ENCODE measurements around the gene TTC24.
"Not testable (repeated sequence)": the region's sequence is repeated elsewhere in the genome, so short reads cannot be mapped to it uniquely, and the experiment has no call there.

TTC24 gene

DNA sequence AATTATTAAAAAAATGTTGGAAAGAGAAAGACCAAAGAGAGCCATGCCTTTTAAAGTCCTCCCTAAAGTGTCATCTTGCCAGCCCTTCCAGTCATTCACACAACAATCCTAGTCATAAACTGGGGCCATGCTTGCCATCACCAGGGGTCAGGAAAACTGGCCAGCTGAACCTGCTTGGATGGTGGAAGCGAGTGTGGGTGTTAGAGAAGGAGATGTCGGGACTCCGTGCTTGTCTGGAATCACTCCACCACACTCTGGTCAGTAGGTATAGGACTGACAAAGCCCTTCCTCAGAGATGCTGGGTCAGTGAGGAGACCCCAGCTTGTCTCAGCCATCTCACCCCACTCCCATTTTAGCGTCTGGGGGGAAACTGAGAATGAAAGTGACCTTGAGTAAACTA, 36.4 kb downstream of the TTC24 start:
- DNase-seq, result no peak

DNA sequence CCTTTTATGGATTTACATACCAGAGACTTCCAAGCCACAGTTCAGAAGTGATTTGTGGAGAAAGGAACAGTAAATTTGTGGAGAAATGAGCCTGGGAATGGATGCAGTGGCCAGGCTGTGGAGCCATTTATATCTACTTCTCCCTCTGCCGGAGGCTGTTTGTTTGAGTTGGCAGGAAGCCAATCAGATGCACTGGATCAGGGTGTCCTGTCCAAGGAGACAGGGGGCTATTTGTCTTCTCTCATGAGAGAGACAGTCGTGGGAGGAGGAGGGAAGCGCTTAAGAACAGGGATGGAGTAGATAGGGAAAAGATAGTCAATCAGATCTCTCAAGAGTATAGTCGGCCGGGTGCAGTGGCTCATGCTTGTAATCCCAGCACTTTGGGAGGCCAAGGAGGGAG, 36.9 kb downstream of the TTC24 start:
- DNase-seq, result no peak

DNA sequence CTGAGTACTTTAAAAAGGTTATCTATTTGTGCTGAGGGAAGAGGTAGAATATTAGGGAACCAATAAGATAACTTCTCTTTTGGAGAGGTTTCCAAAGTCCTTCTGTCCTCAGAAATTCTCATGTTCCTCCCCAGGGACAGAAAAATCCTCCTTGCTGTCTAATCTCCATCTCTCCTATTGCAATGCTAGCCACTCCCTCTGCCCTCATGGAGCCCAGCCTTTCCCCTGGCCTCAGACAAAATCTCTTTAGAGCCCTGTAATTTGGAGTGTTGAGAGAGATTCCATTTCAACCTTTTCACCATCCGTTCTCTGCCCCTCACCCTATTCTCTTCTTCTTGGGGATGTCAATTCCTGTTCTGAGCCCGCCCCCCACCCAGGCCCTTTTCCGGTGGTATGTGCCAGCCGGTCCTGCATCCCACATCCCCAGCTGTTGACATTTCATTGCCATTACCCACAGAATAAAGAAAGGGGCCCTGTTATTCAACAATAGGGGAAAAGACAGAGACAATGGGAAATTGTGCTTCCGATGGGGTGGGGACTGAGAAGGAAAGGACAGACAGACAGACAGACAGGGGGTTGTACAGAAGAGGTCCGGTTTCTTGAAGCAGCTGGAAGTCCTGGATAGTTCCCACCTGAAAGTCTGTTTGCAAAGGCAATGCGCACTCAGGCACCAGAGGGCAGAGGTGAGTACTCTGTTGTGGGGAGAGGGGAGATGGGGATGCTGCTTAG, 39.5 kb downstream of the TTC24 start, which contains the start of gene HAPLN2:
Gene HAPLN2, plus strand, starts transcription at position 563 of the 729 bp plus-strand sequence. CDS start 4,076 bp downstream, outside the sequence.
- peak in 1 of 4 experiments; percentile 17 for DNase-seq

DNA sequence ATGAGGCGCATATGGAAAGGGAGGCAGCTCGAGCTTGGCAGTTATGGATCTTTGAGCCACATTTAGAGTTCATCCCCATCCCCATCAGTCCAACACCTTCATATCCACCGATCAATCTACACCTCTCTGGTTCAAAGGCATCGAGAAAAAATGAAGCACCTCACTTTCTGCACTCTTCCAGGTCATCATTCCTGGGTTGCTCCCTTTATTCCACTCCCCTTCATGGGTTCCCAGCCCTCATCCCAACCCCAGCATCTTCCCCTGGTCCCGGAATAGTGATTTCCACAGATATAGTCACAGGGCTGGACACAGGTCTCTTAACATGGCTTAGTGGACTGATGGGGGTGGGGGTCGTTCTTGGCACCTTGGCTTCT, 40.0 kb downstream of the TTC24 start:
- DNase-seq, result no peak

DNA sequence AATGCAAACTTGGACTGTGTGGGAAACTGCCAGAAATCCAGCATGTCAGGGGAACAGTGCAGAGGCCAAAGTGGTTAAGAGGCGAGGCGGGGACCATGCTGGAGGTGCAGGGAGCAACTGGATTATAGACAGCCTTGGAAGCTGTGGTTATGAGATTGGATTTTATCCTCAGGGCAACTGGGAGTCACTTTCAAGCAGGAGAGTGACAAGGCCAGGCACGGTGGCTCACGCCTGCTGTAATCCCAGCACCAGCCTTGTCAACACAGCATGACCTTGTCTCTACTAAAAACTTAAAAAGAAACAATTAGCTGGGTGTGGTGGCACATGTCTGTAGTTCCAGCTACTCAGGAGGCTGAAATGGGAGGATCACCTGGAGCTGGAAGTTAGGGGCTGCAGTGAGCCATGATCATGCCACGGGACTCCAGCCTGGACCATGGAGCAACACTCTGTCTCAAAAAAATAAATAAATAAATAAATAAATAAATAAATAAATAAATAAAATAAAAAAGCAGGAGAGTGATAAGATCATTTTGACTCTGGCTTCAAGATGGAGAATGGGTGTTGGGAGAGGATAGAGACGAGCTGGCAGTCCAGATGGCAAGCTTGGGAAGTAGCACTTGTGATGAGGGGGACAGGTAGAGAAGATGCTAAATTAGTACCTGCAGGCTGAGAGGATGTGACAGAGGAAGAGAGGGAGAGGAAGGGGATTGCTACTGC, 43.2 kb downstream of the TTC24 start:
- DNase-seq, result no peak

DNA sequence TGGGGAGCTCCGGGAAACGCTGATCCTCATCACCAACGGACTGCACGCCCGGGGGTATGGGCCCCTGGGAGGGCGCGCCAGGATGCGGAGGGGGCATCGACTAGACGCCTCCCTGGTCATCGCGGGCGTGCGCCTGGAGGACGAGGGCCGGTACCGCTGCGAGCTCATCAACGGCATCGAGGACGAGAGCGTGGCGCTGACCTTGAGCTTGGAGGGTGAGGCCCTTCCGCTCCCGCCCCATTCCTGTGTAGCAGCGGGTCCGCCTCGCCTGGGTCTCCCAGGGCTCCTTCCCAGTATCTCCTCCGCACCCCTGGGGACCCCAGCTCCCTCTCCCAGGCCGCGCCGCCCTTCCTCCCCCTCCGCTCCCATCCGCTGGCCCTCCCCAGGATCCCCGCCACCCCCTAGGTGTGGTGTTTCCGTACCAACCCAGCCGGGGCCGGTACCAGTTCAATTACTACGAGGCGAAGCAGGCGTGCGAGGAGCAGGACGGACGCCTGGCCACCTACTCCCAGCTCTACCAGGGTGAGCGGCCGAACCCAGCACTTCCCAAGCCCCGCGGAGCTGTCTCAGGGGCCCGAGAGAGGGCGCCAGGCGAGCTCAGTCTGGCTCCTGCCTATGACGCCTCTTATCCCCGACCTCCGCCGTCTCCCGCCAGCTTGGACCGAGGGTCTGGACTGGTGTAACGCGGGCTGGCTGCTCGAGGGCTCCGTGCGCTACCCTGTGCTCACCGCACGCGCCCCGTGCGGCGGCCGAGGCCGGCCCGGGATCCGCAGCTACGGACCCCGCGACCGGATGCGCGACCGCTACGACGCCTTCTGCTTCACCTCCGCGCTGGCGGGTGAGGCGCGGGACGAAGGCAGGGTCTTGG, 44.7 kb downstream of the TTC24 start:
- no peak for DNase-seq

DNA sequence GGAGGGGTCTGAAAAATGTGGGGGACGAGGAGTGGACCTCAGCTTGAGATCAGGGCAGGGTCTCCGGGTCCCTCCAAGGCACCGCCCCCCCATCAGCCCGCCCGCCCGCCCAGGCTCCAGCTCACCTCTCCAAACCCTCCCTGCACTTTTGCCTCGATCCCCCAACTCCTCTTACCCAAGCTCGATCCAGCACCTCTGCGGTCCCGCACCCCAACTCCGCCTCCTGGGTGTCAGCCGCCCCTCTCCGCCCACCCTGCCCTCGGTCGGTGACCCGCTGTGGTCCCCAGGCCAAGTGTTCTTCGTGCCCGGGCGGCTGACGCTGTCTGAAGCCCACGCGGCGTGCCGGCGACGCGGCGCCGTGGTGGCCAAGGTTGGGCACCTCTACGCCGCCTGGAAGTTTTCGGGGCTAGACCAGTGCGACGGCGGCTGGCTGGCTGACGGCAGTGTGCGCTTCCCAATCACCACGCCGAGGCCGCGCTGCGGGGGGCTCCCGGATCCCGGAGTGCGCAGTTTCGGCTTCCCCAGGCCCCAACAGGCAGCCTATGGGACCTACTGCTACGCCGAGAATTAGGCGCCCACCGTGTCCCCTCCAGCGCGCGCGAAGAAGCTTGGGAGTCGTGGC, 45.4 kb downstream of the TTC24 start:
- no peak for DNase-seq

DNA sequence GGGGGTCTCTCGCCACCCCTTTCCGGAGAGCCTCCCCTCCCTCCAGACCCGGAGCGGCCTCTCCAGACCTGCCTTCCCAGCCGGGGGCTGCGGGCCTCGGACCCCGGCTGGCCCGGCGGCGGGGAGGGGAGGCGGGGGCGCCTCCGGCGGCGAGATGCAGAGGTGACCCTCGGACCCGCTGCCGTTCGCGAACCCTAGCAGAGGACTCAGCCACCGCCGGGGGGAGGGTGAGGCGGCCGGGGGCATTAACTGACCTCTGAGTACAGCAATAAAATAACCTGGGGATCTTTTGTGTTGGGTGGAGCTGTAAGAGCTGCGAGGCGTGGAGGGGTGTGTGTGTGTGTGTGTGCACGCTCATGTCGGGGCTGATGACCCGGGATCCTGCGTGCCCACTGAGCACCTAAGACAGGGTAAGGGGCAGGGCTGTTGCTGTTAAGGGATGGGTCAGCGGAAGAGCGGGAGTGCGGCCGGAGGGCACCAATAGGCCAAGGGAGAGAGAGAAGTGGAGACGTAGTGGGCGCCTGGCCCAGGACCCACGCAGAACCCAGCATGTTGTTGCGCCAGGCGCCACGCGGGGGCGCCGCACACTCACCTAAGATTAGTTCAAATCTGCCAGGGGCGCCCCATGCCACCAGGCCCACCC, 46.0 kb downstream of the TTC24 start:
- DNase-seq, result peak; percentile 43 to 68 (median 53)

DNA sequence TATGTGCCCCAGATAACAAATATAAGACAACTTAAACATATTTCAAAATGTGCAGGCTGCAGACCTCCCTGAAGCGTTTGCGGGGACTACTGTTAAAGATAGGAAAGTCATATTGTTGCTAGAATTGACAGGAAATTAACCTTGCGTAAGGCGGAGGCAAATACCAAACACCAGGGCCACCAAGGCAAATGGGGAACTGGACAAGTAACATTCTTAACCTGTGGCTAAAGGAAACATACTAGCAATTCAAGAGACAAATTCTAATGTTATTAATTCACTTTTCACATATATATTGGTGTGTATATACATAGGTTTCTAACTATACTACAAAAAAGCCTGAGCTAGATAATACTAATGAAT, 46.5 kb downstream of the TTC24 start:
- DNase-seq, result no peak

DNA sequence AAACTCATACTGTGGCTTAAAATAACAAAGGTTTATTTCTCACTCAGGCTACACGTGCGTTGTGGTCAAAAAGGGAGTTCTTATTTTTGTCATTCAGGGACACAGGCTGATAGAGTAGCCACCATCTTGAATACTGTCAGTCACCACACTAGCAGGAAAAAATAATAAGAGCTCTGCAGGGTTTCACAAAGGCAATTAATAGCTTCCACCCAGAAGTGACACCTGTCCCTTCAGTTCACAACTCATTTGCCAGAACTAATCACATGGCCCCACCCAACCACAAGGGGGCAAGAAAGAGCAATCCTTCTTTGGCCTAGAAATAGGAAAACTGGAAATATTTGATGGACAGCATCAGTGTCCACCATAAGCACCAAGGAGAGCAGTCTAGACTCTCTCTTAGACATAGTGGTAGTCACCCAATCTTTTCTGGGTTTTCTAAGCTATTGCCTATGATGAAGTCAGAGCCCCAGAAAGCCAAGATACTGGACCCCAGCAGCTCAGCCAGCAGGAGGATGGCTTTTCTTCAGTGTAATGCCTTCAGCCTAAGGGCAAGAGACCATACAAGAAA, 47.9 kb downstream of the TTC24 start:
- no peak for DNase-seq

DNA sequence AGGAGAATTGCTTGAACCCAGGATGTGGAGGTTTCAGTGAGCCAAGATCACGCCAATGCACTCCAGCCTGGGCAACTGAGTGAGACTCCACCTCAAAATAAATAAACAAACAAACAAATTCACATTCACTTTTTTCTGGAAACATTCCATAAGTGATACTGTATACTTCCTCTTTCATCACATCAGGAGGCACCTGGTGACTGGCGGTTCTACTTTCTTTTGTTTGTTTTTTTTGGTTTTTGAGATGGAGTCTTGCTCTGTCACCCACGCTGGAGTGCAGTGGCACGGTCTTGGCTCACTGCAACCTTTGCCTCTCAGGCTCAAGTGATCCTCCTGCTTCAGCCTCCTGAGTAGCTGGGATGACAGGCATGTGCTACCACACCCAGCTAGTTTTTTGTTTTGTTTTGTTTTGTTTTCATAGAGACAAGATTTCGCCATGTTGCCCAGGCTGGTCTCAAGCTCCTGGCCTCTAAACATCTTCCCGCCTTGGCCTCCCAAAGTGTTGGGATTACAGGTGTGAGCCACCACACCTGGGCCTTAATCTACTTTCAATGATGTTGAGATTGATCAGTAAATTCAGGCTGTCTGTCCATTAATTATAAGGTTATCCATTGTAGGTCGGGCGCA, 50.4 kb downstream of the TTC24 start:
- DNase-seq, result no peak

DNA sequence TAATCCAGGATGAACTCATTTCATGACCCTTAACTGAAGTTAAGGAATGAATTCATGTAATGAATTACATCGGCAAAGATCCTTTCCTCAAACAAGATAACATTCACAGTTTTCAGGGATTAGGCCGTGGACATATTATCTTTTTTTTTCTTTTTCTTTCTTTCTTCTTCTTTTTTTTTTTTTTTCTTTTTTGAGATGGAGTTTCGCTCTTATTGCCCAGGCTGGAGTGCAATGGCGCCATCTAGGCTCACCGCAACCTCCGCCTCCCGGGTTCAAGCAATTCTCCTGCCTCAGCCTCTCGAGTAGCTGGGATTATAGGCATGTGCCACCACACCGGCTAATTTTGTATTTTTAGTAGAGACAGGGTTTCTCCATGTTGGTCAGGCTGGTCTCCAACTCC, 51.6 kb downstream of the TTC24 start:
- DNase-seq, result not testable (repeated sequence)

DNA sequence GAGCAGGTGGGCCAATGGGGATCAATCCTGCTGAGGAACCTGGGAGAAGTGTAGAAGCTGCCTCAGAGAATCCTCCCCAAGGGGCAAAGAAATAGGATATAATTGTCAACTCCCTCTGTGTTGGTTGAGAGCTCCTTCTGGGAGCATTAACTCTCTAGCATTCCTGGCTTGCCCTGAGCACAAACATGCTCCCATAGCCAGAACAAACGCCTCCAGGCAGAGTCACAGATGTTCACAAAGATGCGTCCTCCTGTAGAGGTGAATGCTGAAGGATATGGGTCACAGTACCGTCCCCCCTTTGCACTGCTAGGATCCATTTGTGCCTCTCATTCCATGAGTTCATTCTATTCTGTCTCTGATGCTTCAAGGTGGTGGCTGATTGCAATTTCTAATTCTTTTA, 52.8 kb downstream of the TTC24 start:
- no peak for DNase-seq
